Spleen (tissue), 11 donors: Measurements from ENCODE around the gene KRTAP21-1. TPM values are rescaled to one million over a fixed set of nuclear protein-coding genes. Genes with fewer than 3 reads are reported as not detected.

Source experiments
- DNase-seq: peaks from one replicate; pipeline ENCODE4 v3.0.0-alpha.2; 2020
- H3K27ac ChIP-seq, 8 donors: fragments of 200-600 bp; sonication (generic) in 7 of 8; 1 replicate in 4 of 8; 2 replicates in 4 of 8; pipeline versions ENCODE4 v1.5.0 to v1.8.0; 2016 to 2021; ENCODE audit warnings: inconsistent platforms in 4 of 8, mild to moderate bottlenecking in 4 of 8, moderate library complexity in 1 of 8
- H3K27me3 ChIP-seq, 7 donors: fragments of 200-600 bp; sonication (generic) in 6 of 7; replicated peaks in 1 of 7; 1 replicate in 4 of 7; 2 replicates in 3 of 7; pipeline versions ENCODE4 v1.5.0 to v1.8.0; 2016 to 2021; ENCODE audit warnings: inconsistent platforms in 3 of 7, mild to moderate bottlenecking in 1 of 7
- H3K36me3 ChIP-seq, 6 donors: fragments of 200-600 bp; sonication (generic) in 5 of 6; 1 replicate in 4 of 6; 2 replicates in 2 of 6; pipeline versions ENCODE4 v1.5.0 to v1.8.0; 2016 to 2021; ENCODE audit warnings: inconsistent platforms in 2 of 6
- H3K4me1 ChIP-seq, 6 donors: fragments of 200-600 bp; sonication (generic) in 5 of 6; 1 replicate in 3 of 6; 2 replicates in 3 of 6; pipeline versions ENCODE4 v1.5.0 to v1.8.0; 2016 to 2021; ENCODE audit warnings: inconsistent platforms in 3 of 6
- H3K4me3 ChIP-seq, 8 donors: fragments of 200-600 bp; sonication (generic) in 7 of 8; 1 replicate in 4 of 8; 2 replicates in 4 of 8; pipeline versions ENCODE4 v1.5.0 to v1.8.0; 2016 to 2021; ENCODE audit warnings: inconsistent platforms in 4 of 8, mild to moderate bottlenecking in 4 of 8, moderate library complexity in 2 of 8
- H3K9me3 ChIP-seq, 8 donors: fragments of 200-600 bp; sonication (generic) in 7 of 8; 1 replicate in 4 of 8; 2 replicates in 4 of 8; pipeline versions ENCODE4 v1.5.0 to v1.8.0; 2016 to 2021; ENCODE audit warnings: inconsistent platforms in 4 of 8
- CTCF ChIP-seq, 11 experiments: fragments of 200-600 bp in 7 of 11; fragments of 450-650 bp in 4 of 11; sonication (generic) in 4 of 11; IDR thresholded peaks in 8 of 11; conservative IDR thresholded peaks in 3 of 11; 1 replicate in 7 of 11; 2 replicates in 4 of 11; pipeline versions ENCODE4 v1.4.0 to v1.8.0; 2016 to 2021; ENCODE audit warnings: antibody characterized with exemption in 11 of 11, inconsistent platforms in 4 of 11, mild to moderate bottlenecking in 1 of 11
- POLR2A ChIP-seq, 3 donors: fragments of 450-650 bp; IDR thresholded peaks; one replicate each; pipeline ENCODE4 v1.5.1; 2017; ENCODE audit warnings: antibody characterized with exemption in 3 of 3, mild to moderate bottlenecking in 1 of 3
- POLR2AphosphoS5 ChIP-seq, 3 donors: sonication (generic); formaldehyde crosslinking; IDR thresholded peaks; one replicate each; pipeline ENCODE4 v1.5.1; 2017; ENCODE audit warnings: antibody characterized with exemption in 3 of 3
- WGBS, 5 donors: extraction: QIAGEN DNeasy Blood & Tissue Kit in 3 of 5; methylation state at CpG; one replicate each; pipeline versions ENCODE4 v1.1.5 to v1.1.7; 2013 to 2018; 5-methylcytosine and 5-hydroxymethylcytosine counted together
- intact Hi-C: fragments of 100-400 bp; cut with DNase I; formaldehyde crosslinking; loops from one replicate; pipeline ENCODE4 v1.15.0; 2023; ENCODE audit warnings: low total_unique reads
- polyA plus RNA-seq, 3 donors: library from polyadenylated mRNA; stranded (reverse); fragments of 200-250 nt; gene quantifications; one replicate each; pipeline ENCODE4 v1.2.1, GENCODE V29; 2013
- total RNA-seq, 7 donors: library from RNA; depleted of rRNA in 3 of 7; stranded (reverse); fragments of >200 nt in 3 of 7; fragmentation: NEBNext Ultra II Directional in 4 of 7; extraction: Animal tissue kit (Norgen Biotek cat#: 25700) in 4 of 7; gene quantifications; one replicate each; pipeline versions ENCODE4 v1.1.0 to v1.2.1, GENCODE V29; 2016 to 2021
- donor health status: healthy with polysubstance abuse.
- donor health status: DM: no; HTN: no; CAD: no; lungs with moderate emphysema.
- donor health status: DM: no; HTN: no; CAD: no.
- donor health status: Bipolar disorder and iron deficiency.
- donor health status: healthy.
- donor health status: DM: no; HTN: no; CAD: no.
- donor health status: DM: yes; HTN: yes; CAD: no.

The KRTAP21-1 gene
- total and polyA plus RNA-seq, 10 donors = not detected

- no peaks in the 10 kb centered on the region for H3K9me3 ChIP-seq
- 64 to 75% (median 74%) methylated on average over 3 of the region's 3 CpGs for WGBS, 5 donors
- DNase-seq = no peak
Observed at GRCh38 chr21:30718239-30718909, 36.9 kb downstream of the KRTAP21-1 start, which contains the start of gene KRTAP21-3. KRTAP21-3 (minus strand) TSS chr21:30718777; CDS start chr21:30718759, 18 bp downstream.

GRCh38 chr21:30717105-30717504 lies 38.1 kb downstream of the KRTAP21-1 start:
- intact Hi-C loops = no loop called here
- Histone ChIP-seq H3K9me3 (peaks cover 0 to 12% (median 0%) of the 10 kb centered on the region in 8 donors), H3K4me1 (no peaks in the 10 kb centered on the region), H3K27ac (no peak overlapping the region), H3K36me3 (no peaks in the 10 kb centered on the region), H3K4me3 (no peak overlapping the region), H3K27me3 (no peaks in the 10 kb centered on the region)
- TF ChIP-seq POLR2AphosphoS5 (IDR thresholded peaks at IDR 0.05) = no peak
- WGBS, 5 donors = 80 to 94% (median 87%) methylated on average over 2 of the region's 2 CpGs
- DNase-seq = no peak

More at GRCh38 chr21:30718239-30718909, 36.9 kb downstream of the KRTAP21-1 start, which contains the start of gene KRTAP21-3:
- no peaks in the 10 kb centered on the region for H3K36me3 ChIP-seq
- no peaks in the 10 kb centered on the region for H3K4me1 ChIP-seq
- H3K27me3 ChIP-seq = no peaks in the 10 kb centered on the region
- intact Hi-C loops = no loop called here
- TF ChIP-seq POLR2AphosphoS5 (IDR thresholded peaks at IDR 0.05) (no peak), POLR2A (IDR thresholded peaks at IDR 0.05) (no peak), CTCF (IDR thresholded peaks at IDR 0.05 in 8 of 11, conservative IDR thresholded peaks at IDR 0.05 in 3 of 11) (no peak)
- no peak within 1 kb of the TSS for H3K27ac ChIP-seq
- no peak within 1 kb of the TSS for H3K4me3 ChIP-seq

- Histone ChIP-seq H3K4me1 (no peaks in the 10 kb centered on the region), H3K36me3 (no peaks in the 10 kb centered on the region), H3K4me3 (no peak overlapping the region), H3K27ac (no peak overlapping the region), H3K9me3 (peaks cover 0 to 26% (median 3%) of the 10 kb centered on the region in 8 donors), H3K27me3 (no peaks in the 10 kb centered on the region)
- no peak for DNase-seq
- WGBS, 5 donors = 78 to 92% (median 88%) methylated on average over 2 of the region's 2 CpGs
- TF ChIP-seq CTCF (IDR thresholded peaks at IDR 0.05 in 8 of 11, conservative IDR thresholded peaks at IDR 0.05 in 3 of 11) = no peak
- TF ChIP-seq POLR2AphosphoS5 (IDR thresholded peaks at IDR 0.05) = no peak
- no peak for TF ChIP-seq POLR2A (IDR thresholded peaks at IDR 0.05)
- intact Hi-C loops = no loop called here
Observed at GRCh38 chr21:30714946-30715345, 40.3 kb downstream of the KRTAP21-1 start.

GRCh38 chr21:30714456-30714855 lies 40.8 kb downstream of the KRTAP21-1 start:
- Histone ChIP-seq H3K27ac (no peak overlapping the region), H3K27me3 (no peaks in the 10 kb centered on the region), H3K4me1 (no peaks in the 10 kb centered on the region), H3K36me3 (no peaks in the 10 kb centered on the region), H3K4me3 (no peak overlapping the region), H3K9me3 (peaks cover 0 to 26% (median 3%) of the 10 kb centered on the region in 8 donors)
- 57 to 79% (median 71%) methylated on average over 3 of the region's 3 CpGs for WGBS, 5 donors
- TF ChIP-seq CTCF (IDR thresholded peaks at IDR 0.05 in 8 of 11, conservative IDR thresholded peaks at IDR 0.05 in 3 of 11) = no peak
- TF ChIP-seq POLR2A (IDR thresholded peaks at IDR 0.05) = no peak
- no peak for TF ChIP-seq POLR2AphosphoS5 (IDR thresholded peaks at IDR 0.05)
- intact Hi-C loops = no loop called here
- DNase-seq = no peak
